MCF 10A (cell line): ENCODE results near the gene ASB13. TPM values are rescaled to one million over a fixed set of nuclear protein-coding genes. Genes with fewer than 3 reads are reported as not detected.

Experiments used
- BruUV-seq: library from RNA; stranded (reverse); fragments of 400-500 nt; replicated peaks from 2 replicates; lab custom pipeline; 2021; lab: Mats Ljungman, UMichigan
- CTCF ChIA-PET: fragments of 300-600 bp; sonication (Branson Sonifier 250); formaldehyde crosslinking; extraction: SDS; loops from one replicate; lab custom pipeline; 2021; ENCODE audit warnings: antibody characterized with exemption, inconsistent platforms; lab: Yijun Ruan, JAX
- POLR2A ChIA-PET: fragments of 300-600, 350-650 bp; sonication (Branson Sonifier 250); formaldehyde crosslinking; extraction: SDS; loops from one replicate; lab custom pipeline; 2020; ENCODE audit warnings: antibody characterized with exemption, inconsistent platforms; lab: Yijun Ruan, JAX
- DNase-seq: peaks from one replicate; pipeline ENCODE4 v3.0.0-alpha.2; 2018; ENCODE audit not compliant: unreplicated experiment
- H3K27ac Mint-ChIP-seq: one replicate; pipeline ENCODE4 v1.8.0; 2022; ENCODE audit warnings: mild to moderate bottlenecking, low read depth, mixed read lengths; ENCODE audit not compliant: unreplicated experiment
- H3K27me3 Mint-ChIP-seq: one replicate; pipeline ENCODE4 v1.8.0; 2022; ENCODE audit warnings: mixed read lengths; ENCODE audit not compliant: insufficient read depth, unreplicated experiment
- H3K36me3 Mint-ChIP-seq: one replicate; pipeline ENCODE4 v1.8.0; 2022; ENCODE audit warnings: mild to moderate bottlenecking, moderate library complexity, mixed read lengths; ENCODE audit not compliant: insufficient read depth, unreplicated experiment
- H3K4me1 Mint-ChIP-seq: one replicate; pipeline ENCODE4 v1.8.0; 2022; ENCODE audit warnings: mixed read lengths; ENCODE audit not compliant: insufficient read depth, unreplicated experiment
- H3K4me3 Mint-ChIP-seq: one replicate; pipeline ENCODE4 v1.8.0; 2022; ENCODE audit warnings: mild to moderate bottlenecking, moderate library complexity, mixed read lengths; ENCODE audit not compliant: unreplicated experiment
- H3K9me3 Mint-ChIP-seq: one replicate; pipeline ENCODE4 v1.8.0; 2022; ENCODE audit warnings: mixed read lengths; ENCODE audit not compliant: unreplicated experiment
- CTCF ChIP-seq: fragments of 200-600 bp; IDR thresholded peaks from one replicate; pipeline ENCODE4 v1.8.0; 2022; ENCODE audit warnings: antibody characterized with exemption, mild to moderate bottlenecking; ENCODE audit not compliant: unreplicated experiment
- intact Hi-C: fragments of 100-400 bp; cut with micrococcal nuclease; formaldehyde crosslinking; loops from 2 replicates; pipeline ENCODE4 v1.14.1; 2022
- total RNA-seq: library from RNA; stranded (reverse); gene quantifications from 2 replicates; pipeline ENCODE4 v1.2.3, GENCODE V29; 2022

ASB13 gene
- total RNA-seq, 1 experiment from 2014 or later = 16.3 TPM

- no peaks in the 10 kb centered on the region for H3K4me1 Mint-ChIP-seq
- POLR2A ChIA-PET = no interaction called here
- no peak for TF ChIP-seq CTCF
- DNase-seq = no peak
- no TSS peak for BruUV-seq
- intact Hi-C loops = no loop called here
- no peak overlapping the region for H3K27ac Mint-ChIP-seq
- H3K4me3 Mint-ChIP-seq = no peak overlapping the region
- no peaks in the 10 kb centered on the region for H3K9me3 Mint-ChIP-seq
- no peaks in the 10 kb centered on the region for H3K27me3 Mint-ChIP-seq
- H3K36me3 Mint-ChIP-seq = peaks cover 89% of the 10 kb centered on the region
- CTCF ChIA-PET = interaction anchor here (1.5 kb wide), 1 partner anchor 19 kb away, joined by 4 read pairs; no protein-coding TSS in a partner anchor
These were observed 24.9 kb downstream of the ASB13 start for GRCh38 chr10:5641501-5641900.

- ChIA-PET POLR2A (no interaction called here), CTCF (interaction anchor here (1.5 kb wide), 1 partner anchor 18 kb away, joined by 4 read pairs; no protein-coding TSS in a partner anchor)
- no TSS peak for BruUV-seq
- H3K36me3 Mint-ChIP-seq = peaks cover 79% of the 10 kb centered on the region
- H3K4me1 Mint-ChIP-seq = no peaks in the 10 kb centered on the region
- DNase-seq = no peak
- no peak for TF ChIP-seq CTCF
- H3K9me3 Mint-ChIP-seq = no peaks in the 10 kb centered on the region
- no peak overlapping the region for H3K27ac Mint-ChIP-seq
- no peaks in the 10 kb centered on the region for H3K27me3 Mint-ChIP-seq
- intact Hi-C loops = no loop called here
- no peak overlapping the region for H3K4me3 Mint-ChIP-seq
These were observed 25.9 kb downstream of the ASB13 start for GRCh38 chr10:5640501-5640900.

- BruUV-seq = no TSS peak
- no peaks in the 10 kb centered on the region for H3K4me1 Mint-ChIP-seq
- intact Hi-C loops = no loop called here
- no peaks in the 10 kb centered on the region for H3K9me3 Mint-ChIP-seq
- no peak for TF ChIP-seq CTCF
- H3K27me3 Mint-ChIP-seq = no peaks in the 10 kb centered on the region
- no peak for DNase-seq
- ChIA-PET CTCF (interaction anchor here (0.5 kb wide), 1 partner anchor 67 kb away, joined by 3 read pairs; no protein-coding TSS in a partner anchor), POLR2A (no interaction called here)
- H3K4me3 Mint-ChIP-seq = no peak overlapping the region
- H3K36me3 Mint-ChIP-seq = peaks cover 75% of the 10 kb centered on the region
- no peak overlapping the region for H3K27ac Mint-ChIP-seq
These were observed 26.4 kb downstream of the ASB13 start for GRCh38 chr10:5640036-5640435.

DNA sequence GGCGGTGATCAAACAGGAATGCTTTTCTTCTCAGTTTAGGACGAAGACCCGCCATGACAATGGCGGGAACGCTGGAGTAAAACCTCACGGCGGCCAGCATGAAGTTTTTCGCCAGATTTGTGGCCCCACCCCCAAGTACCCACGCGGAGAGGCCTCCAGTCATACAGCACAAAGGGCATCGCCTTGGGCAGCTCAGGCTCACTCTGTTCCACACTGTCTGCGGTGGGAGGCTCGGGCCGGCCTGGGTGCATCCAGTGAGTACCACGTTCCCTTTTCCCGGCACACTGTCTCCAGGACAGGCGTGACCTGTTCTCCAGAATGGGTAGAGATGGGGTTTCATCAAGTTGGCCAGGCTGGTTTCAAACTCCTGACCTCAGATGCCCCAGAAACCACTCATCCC, 27.3 kb downstream of the ASB13 start:
- H3K36me3 Mint-ChIP-seq = peaks cover 66% of the 10 kb centered on the region

More for the DNA sequence above, 27.3 kb downstream of the ASB13 start:
- no peaks in the 10 kb centered on the region for H3K27me3 Mint-ChIP-seq
- H3K4me3 Mint-ChIP-seq = no peak overlapping the region
- no peaks in the 10 kb centered on the region for H3K9me3 Mint-ChIP-seq
- DNase-seq = no peak
- POLR2A ChIA-PET = no interaction called here
- BruUV-seq = no TSS peak
- no peak for TF ChIP-seq CTCF
- H3K4me1 Mint-ChIP-seq = no peaks in the 10 kb centered on the region
- H3K27ac Mint-ChIP-seq = no peak overlapping the region
- intact Hi-C loops = no loop called here
- CTCF ChIA-PET = interaction anchor here (0.6 kb wide), 1 partner anchor 16 kb away, joined by 3 read pairs; no protein-coding TSS in a partner anchor
